ENCODE data around the gene ZDHHC24. TPM values are rescaled to one million over a fixed set of nuclear protein-coding genes. Genes with fewer than 3 reads are reported as not detected.

ZDHHC24 gene
- total RNA-seq, 1 donor from 2014 or later, result 13.5 TPM

GRCh38 chr11:66566221-66566620, 20.4 kb upstream of the ZDHHC24 start:
- Histone ChIP-seq H3K36me3 (ENCODE audit: insufficient read depth, low read length) (no peaks in the 10 kb centered on the region), H3K4me2 (ENCODE audit: low read length) (no peak overlapping the region), H3K4me1 (ENCODE audit: insufficient read depth, low read length) (peaks cover 9% of the 10 kb centered on the region), H3K4me3 (ENCODE audit: insufficient read depth, low read depth, low read length) (no peak overlapping the region), H3K9ac (ENCODE audit: low read length) (no peak overlapping the region), H2AFZ (ENCODE audit: low read depth, low read length) (no peak overlapping the region), H3K27ac (ENCODE audit: low read depth, low read length) (no peak overlapping the region), H4K20me1 (ENCODE audit: insufficient read depth, low read length) (no peaks in the 10 kb centered on the region), H3K27me3 (ENCODE audit: insufficient read depth, low read length) (peaks cover 6% of the 10 kb centered on the region), H3K9me3 (ENCODE audit: insufficient read depth, low read depth, low read length) (no peaks in the 10 kb centered on the region), H3K79me2 (ENCODE audit: insufficient read depth, low read length) (no peaks in the 10 kb centered on the region)
- Mint-ChIP-seq H3K4me3 (ENCODE audit: unreplicated experiment) (no peak overlapping the region), H3K4me1 (ENCODE audit: low read depth, unreplicated experiment) (peaks cover 14% of the 10 kb centered on the region), H3K27ac (ENCODE audit: unreplicated experiment) (peak overlapping the region; percentile 64), H3K36me3 (ENCODE audit: low read depth, unreplicated experiment) (no peaks in the 10 kb centered on the region), H3K27me3 (ENCODE audit: low read depth, unreplicated experiment) (peaks cover 23% of the 10 kb centered on the region), H3K9me3 (ENCODE audit: unreplicated experiment) (peaks cover 3% of the 10 kb centered on the region)
- no peak for DNase-seq (ENCODE audit: low read depth)
- no peak for TF ChIP-seq EZH2 (IDR thresholded peaks at IDR 0.05; ENCODE audit: insufficient read depth, low read length)
- no peak for TF ChIP-seq CTCF (IDR thresholded peaks at IDR 0.05; ENCODE audit: insufficient read depth, low read depth, low read length)
- no peak for FAIRE-seq

- Histone ChIP-seq H3K4me2 (ENCODE audit: low read length) (no peak overlapping the region), H3K4me3 (ENCODE audit: insufficient read depth, low read depth, low read length) (no peak overlapping the region), H3K36me3 (ENCODE audit: insufficient read depth, low read length) (no peaks in the 10 kb centered on the region), H3K27ac (ENCODE audit: low read depth, low read length) (no peak overlapping the region), H3K9me3 (ENCODE audit: insufficient read depth, low read depth, low read length) (no peaks in the 10 kb centered on the region), H3K9ac (ENCODE audit: low read length) (no peak overlapping the region), H3K4me1 (ENCODE audit: insufficient read depth, low read length) (peaks cover 9% of the 10 kb centered on the region), H2AFZ (ENCODE audit: low read depth, low read length) (no peak overlapping the region), H3K79me2 (ENCODE audit: insufficient read depth, low read length) (no peaks in the 10 kb centered on the region), H4K20me1 (ENCODE audit: insufficient read depth, low read length) (no peaks in the 10 kb centered on the region), H3K27me3 (ENCODE audit: insufficient read depth, low read length) (no peaks in the 10 kb centered on the region)
- Mint-ChIP-seq H3K36me3 (ENCODE audit: low read depth, unreplicated experiment) (no peaks in the 10 kb centered on the region), H3K4me3 (ENCODE audit: unreplicated experiment) (no peak overlapping the region), H3K9me3 (ENCODE audit: unreplicated experiment) (peaks cover 3% of the 10 kb centered on the region), H3K27me3 (ENCODE audit: low read depth, unreplicated experiment) (peaks cover 28% of the 10 kb centered on the region), H3K27ac (ENCODE audit: unreplicated experiment) (peak overlapping the region; percentile 66), H3K4me1 (ENCODE audit: low read depth, unreplicated experiment) (peaks cover 5% of the 10 kb centered on the region)
- TF ChIP-seq EZH2 (IDR thresholded peaks at IDR 0.05; ENCODE audit: insufficient read depth, low read length), result no peak
- TF ChIP-seq CTCF (IDR thresholded peaks at IDR 0.05; ENCODE audit: insufficient read depth, low read depth, low read length), result no peak
- no peak for DNase-seq (ENCODE audit: low read depth)
- FAIRE-seq, result no peak
Observed at GRCh38 chr11:66564984-66565383, 19.1 kb upstream of the ZDHHC24 start.

GRCh38 chr11:66564538-66564937, 18.7 kb upstream of the ZDHHC24 start:
- H3K27ac Mint-ChIP-seq (ENCODE audit: unreplicated experiment), result peak overlapping the region; percentile 66
- TF ChIP-seq EZH2 (IDR thresholded peaks at IDR 0.05; ENCODE audit: insufficient read depth, low read length) (no peak), CTCF (IDR thresholded peaks at IDR 0.05; ENCODE audit: insufficient read depth, low read depth, low read length) (no peak)
- H3K4me3 Mint-ChIP-seq (ENCODE audit: unreplicated experiment), result no peak overlapping the region

More at GRCh38 chr11:66564538-66564937, 18.7 kb upstream of the ZDHHC24 start:
- H3K4me1 Mint-ChIP-seq (ENCODE audit: low read depth, unreplicated experiment), result peaks cover 5% of the 10 kb centered on the region
- H3K27me3 Mint-ChIP-seq (ENCODE audit: low read depth, unreplicated experiment), result peaks cover 26% of the 10 kb centered on the region
- peaks cover 3% of the 10 kb centered on the region for H3K9me3 Mint-ChIP-seq (ENCODE audit: unreplicated experiment)
- Histone ChIP-seq H3K27ac (ENCODE audit: low read depth, low read length) (no peak overlapping the region), H4K20me1 (ENCODE audit: insufficient read depth, low read length) (no peaks in the 10 kb centered on the region), H3K79me2 (ENCODE audit: insufficient read depth, low read length) (no peaks in the 10 kb centered on the region), H3K36me3 (ENCODE audit: insufficient read depth, low read length) (no peaks in the 10 kb centered on the region), H3K9ac (ENCODE audit: low read length) (no peak overlapping the region), H3K4me3 (ENCODE audit: insufficient read depth, low read depth, low read length) (no peak overlapping the region), H3K4me1 (ENCODE audit: insufficient read depth, low read length) (peaks cover 9% of the 10 kb centered on the region), H2AFZ (ENCODE audit: low read depth, low read length) (no peak overlapping the region), H3K4me2 (ENCODE audit: low read length) (no peak overlapping the region), H3K27me3 (ENCODE audit: insufficient read depth, low read length) (no peaks in the 10 kb centered on the region), H3K9me3 (ENCODE audit: insufficient read depth, low read depth, low read length) (no peaks in the 10 kb centered on the region)
- DNase-seq (ENCODE audit: low read depth) (no peak), FAIRE-seq (no peak)
- no peaks in the 10 kb centered on the region for H3K36me3 Mint-ChIP-seq (ENCODE audit: low read depth, unreplicated experiment)
